ENCODE results near the gene ATP13A2. TPM values are rescaled to one million over a fixed set of nuclear protein-coding genes. Genes with fewer than 3 reads are reported as not detected.

Gene ATP13A2
- total RNA-seq (10 to 100 TPM; 39.4 to 65.5 (median 58.2) TPM), total RNA-seq (21.4 to 79.1 (median 36.9) reads per million in 29 experiments)
- 24.8 TPM for total RNA-seq (2013)

- ATAC-seq (replicated peaks in 1 of 4) (peak; percentile 99 to 100 (median 100)), DNase-seq (peak; percentile 67 to 90 (median 79))
- ChIA-PET POLR2A (no interaction called here), CTCF (no interaction called here)
- Mint-ChIP-seq H3K9me3 (no peaks in the 10 kb centered on the region), H3K27me3 (no peaks in the 10 kb centered on the region), H3K36me3 (no peaks in the 10 kb centered on the region), H3K27ac (peak within 1 kb of the TSS in 1 of 2 donors; percentile 75), H3K4me3 (peak within 1 kb of the TSS; percentile 81 to 83 (median 83)), H3K4me1 (peaks cover 19 to 23% (median 22%) of the 10 kb centered on the region in 3 donors)
- Histone ChIP-seq H3K27ac (ENCODE audit: low read length) (no peak within 1 kb of the TSS), H3K27me3 (replicated peaks in 1 of 2; ENCODE audit: control insufficient read depth in 2 of 2, extremely low read depth in 1 of 2, insufficient read depth in 2 of 2, low read length in 1 of 2) (no peaks in the 10 kb centered on the region), H3K36me3 (ENCODE audit: control insufficient read depth in 2 of 2, extremely low read depth in 1 of 2, insufficient read depth in 1 of 2, low read length in 1 of 2) (peaks cover 0 to 1% of the 10 kb centered on the region in 2 donors), H3K4me3 (ENCODE audit: control insufficient read depth in 1 of 2, extremely low read depth in 1 of 2, low read length in 1 of 2) (peak within 1 kb of the TSS; percentile 74 to 89), H3K4me1 (ENCODE audit: control insufficient read depth in 1 of 2, extremely low read depth in 1 of 2, insufficient read depth in 2 of 2, low read length in 2 of 2) (peaks cover 7 to 24% of the 10 kb centered on the region in 2 experiments), H3K9me3 (no peaks in the 10 kb centered on the region)
- WGBS (ENCODE audit: insufficient coverage) = 2% methylated on average over 93 of the region's 94 CpGs
Observed at GRCh38 chr1:17011439-17012307, at the start of gene ATP13A2. Gene ATP13A2, minus strand, starts transcription at chr1:17011928. Its CDS starts 190 bp downstream, at chr1:17011738.

- Mint-ChIP-seq H3K4me3 (no peak overlapping the region), H3K27me3 (peaks cover 3 to 16% of the 10 kb centered on the region in 2 donors), H3K36me3 (no peaks in the 10 kb centered on the region), H3K9me3 (no peaks in the 10 kb centered on the region), H3K27ac (no peak overlapping the region), H3K4me1 (no peaks in the 10 kb centered on the region)
- Histone ChIP-seq H3K36me3 (ENCODE audit: control insufficient read depth in 2 of 2, extremely low read depth in 1 of 2, insufficient read depth in 1 of 2, low read length in 1 of 2) (no peaks in the 10 kb centered on the region), H3K4me1 (ENCODE audit: control insufficient read depth in 1 of 2, extremely low read depth in 1 of 2, insufficient read depth in 2 of 2, low read length in 2 of 2) (no peaks in the 10 kb centered on the region), H3K27ac (ENCODE audit: low read length) (no peak overlapping the region), H3K4me3 (ENCODE audit: control insufficient read depth in 1 of 2, extremely low read depth in 1 of 2, low read length in 1 of 2) (no peak overlapping the region), H3K27me3 (replicated peaks in 1 of 2; ENCODE audit: control insufficient read depth in 2 of 2, extremely low read depth in 1 of 2, insufficient read depth in 2 of 2, low read length in 1 of 2) (peaks cover 2 to 14% of the 10 kb centered on the region in 2 experiments), H3K9me3 (peaks cover 2% of the 10 kb centered on the region)
- 71% methylated on average over 2 of the region's 3 CpGs for WGBS (ENCODE audit: insufficient coverage)
- no peak for DNase-seq
- POLR2A ChIA-PET = no interaction called here
- no peak for ATAC-seq (replicated peaks in 1 of 4)
- CTCF ChIA-PET = no interaction called here
Observed at GRCh38 chr1:17061486-17061885, 49.8 kb upstream of the ATP13A2 start.

- Mint-ChIP-seq H3K36me3 (no peaks in the 10 kb centered on the region), H3K9me3 (no peaks in the 10 kb centered on the region), H3K27ac (no peak overlapping the region), H3K4me3 (no peak overlapping the region), H3K27me3 (peaks cover 3 to 16% of the 10 kb centered on the region in 2 donors), H3K4me1 (peaks cover 0 to under 1% (median 0%) of the 10 kb centered on the region in 3 donors)
- POLR2A ChIA-PET = interaction anchor here in 1 of 2 donors (0.6 to 1.0 kb wide), 2 partner anchors 14 to 253 kb away, joined by 3 to 9 read pairs; no protein-coding TSS in a partner anchor
- CTCF ChIA-PET = no interaction called here
- no peak overlapping the region for H3K27ac ChIP-seq (ENCODE audit: low read length)
- WGBS (ENCODE audit: insufficient coverage) = 78% methylated on average over 9 of the region's 11 CpGs
- no peaks in the 10 kb centered on the region for H3K36me3 ChIP-seq (ENCODE audit: control insufficient read depth in 2 of 2, extremely low read depth in 1 of 2, insufficient read depth in 1 of 2, low read length in 1 of 2)
- peaks cover 2 to 6% of the 10 kb centered on the region in 2 experiments for H3K27me3 ChIP-seq (replicated peaks in 1 of 2; ENCODE audit: control insufficient read depth in 2 of 2, extremely low read depth in 1 of 2, insufficient read depth in 2 of 2, low read length in 1 of 2)
- peaks cover 2% of the 10 kb centered on the region for H3K9me3 ChIP-seq
- ATAC-seq (replicated peaks in 1 of 4) = no peak
- no peaks in the 10 kb centered on the region for H3K4me1 ChIP-seq (ENCODE audit: control insufficient read depth in 1 of 2, extremely low read depth in 1 of 2, insufficient read depth in 2 of 2, low read length in 2 of 2)
- no peak overlapping the region for H3K4me3 ChIP-seq (ENCODE audit: control insufficient read depth in 1 of 2, extremely low read depth in 1 of 2, low read length in 1 of 2)
- DNase-seq = no peak
Observed at GRCh38 chr1:17060306-17060749, 48.6 kb upstream of the ATP13A2 start.

GRCh38 chr1:17059391-17060305 is 47.9 kb upstream of the ATP13A2 start:
- Mint-ChIP-seq H3K9me3 (no peaks in the 10 kb centered on the region), H3K4me1 (peaks cover 0 to 2% (median 0%) of the 10 kb centered on the region in 3 donors), H3K27me3 (peaks cover 3 to 16% of the 10 kb centered on the region in 2 donors), H3K27ac (no peak overlapping the region), H3K36me3 (no peaks in the 10 kb centered on the region), H3K4me3 (no peak overlapping the region)
- ATAC-seq (replicated peaks in 1 of 4) (peak; percentile 43 to 73 (median 70)), DNase-seq (peak in 20 of 35 experiments; percentile 3 to 46 (median 16))
- Histone ChIP-seq H3K4me3 (ENCODE audit: control insufficient read depth in 1 of 2, extremely low read depth in 1 of 2, low read length in 1 of 2) (no peak overlapping the region), H3K36me3 (ENCODE audit: control insufficient read depth in 2 of 2, extremely low read depth in 1 of 2, insufficient read depth in 1 of 2, low read length in 1 of 2) (no peaks in the 10 kb centered on the region), H3K9me3 (no peaks in the 10 kb centered on the region), H3K27ac (ENCODE audit: low read length) (no peak overlapping the region), H3K27me3 (replicated peaks in 1 of 2; ENCODE audit: control insufficient read depth in 2 of 2, extremely low read depth in 1 of 2, insufficient read depth in 2 of 2, low read length in 1 of 2) (peaks cover 2 to 6% of the 10 kb centered on the region in 2 experiments), H3K4me1 (ENCODE audit: control insufficient read depth in 1 of 2, extremely low read depth in 1 of 2, insufficient read depth in 2 of 2, low read length in 2 of 2) (peaks cover 0 to under 1% of the 10 kb centered on the region in 2 experiments)
- ChIA-PET POLR2A (no interaction called here), CTCF (no interaction called here)
- WGBS (ENCODE audit: insufficient coverage) = 20% methylated on average over 7 of the region's 12 CpGs

GRCh38 chr1:17056551-17056950 is 44.8 kb upstream of the ATP13A2 start:
- H3K27ac Mint-ChIP-seq = peak overlapping the region in 1 of 2 donors; percentile 4
- peak overlapping the region in 1 of 3 donors; percentile 21 for H3K4me3 Mint-ChIP-seq

GRCh38 chr1:17055801-17056200 is 44.1 kb upstream of the ATP13A2 start:
- H3K9me3 Mint-ChIP-seq = no peaks in the 10 kb centered on the region
- H3K27ac ChIP-seq (ENCODE audit: low read length) = no peak overlapping the region
- H3K36me3 ChIP-seq (ENCODE audit: control insufficient read depth in 2 of 2, extremely low read depth in 1 of 2, insufficient read depth in 1 of 2, low read length in 1 of 2) = peaks cover 0 to 4% of the 10 kb centered on the region in 2 donors
- ATAC-seq (replicated peaks in 1 of 4) = no peak
- peak overlapping the region in 2 of 3 donors; percentile 55 to 91 for H3K4me3 Mint-ChIP-seq
- H3K36me3 Mint-ChIP-seq = no peaks in the 10 kb centered on the region
- H3K27me3 ChIP-seq (replicated peaks in 1 of 2; ENCODE audit: control insufficient read depth in 2 of 2, extremely low read depth in 1 of 2, insufficient read depth in 2 of 2, low read length in 1 of 2) = peaks cover 2 to 6% of the 10 kb centered on the region in 2 experiments
- WGBS (ENCODE audit: insufficient coverage) = no CpG with 5 or more reads among the region's 7 CpGs
- peaks cover 3 to 7% of the 10 kb centered on the region in 2 donors for H3K27me3 Mint-ChIP-seq
- H3K4me1 Mint-ChIP-seq = peaks cover 29 to 33% (median 30%) of the 10 kb centered on the region in 3 donors
- ChIA-PET POLR2A (interaction anchor here in 1 of 2 donors (0.6 kb wide), 1 partner anchor 37 kb away, joined by 3 read pairs; no protein-coding TSS in a partner anchor), CTCF (no interaction called here)
- no peak for DNase-seq
- H3K27ac Mint-ChIP-seq = no peak overlapping the region
- no peaks in the 10 kb centered on the region for H3K9me3 ChIP-seq
- no peak overlapping the region for H3K4me3 ChIP-seq (ENCODE audit: control insufficient read depth in 1 of 2, extremely low read depth in 1 of 2, low read length in 1 of 2)
- peaks cover 15% of the 10 kb centered on the region in 2 experiments for H3K4me1 ChIP-seq (ENCODE audit: control insufficient read depth in 1 of 2, extremely low read depth in 1 of 2, insufficient read depth in 2 of 2, low read length in 2 of 2)

More at GRCh38 chr1:17056551-17056950, 44.8 kb upstream of the ATP13A2 start:
- Histone ChIP-seq H3K27me3 (replicated peaks in 1 of 2; ENCODE audit: control insufficient read depth in 2 of 2, extremely low read depth in 1 of 2, insufficient read depth in 2 of 2, low read length in 1 of 2) (peaks cover 2 to 6% of the 10 kb centered on the region in 2 experiments), H3K4me3 (ENCODE audit: control insufficient read depth in 1 of 2, extremely low read depth in 1 of 2, low read length in 1 of 2) (no peak overlapping the region), H3K9me3 (no peaks in the 10 kb centered on the region), H3K36me3 (ENCODE audit: control insufficient read depth in 2 of 2, extremely low read depth in 1 of 2, insufficient read depth in 1 of 2, low read length in 1 of 2) (no peaks in the 10 kb centered on the region), H3K4me1 (ENCODE audit: control insufficient read depth in 1 of 2, extremely low read depth in 1 of 2, insufficient read depth in 2 of 2, low read length in 2 of 2) (peaks cover 15% of the 10 kb centered on the region in 2 experiments), H3K27ac (ENCODE audit: low read length) (no peak overlapping the region)
- ATAC-seq (replicated peaks in 1 of 4) (no peak), DNase-seq (no peak)
- 89% methylated on average over 3 of the region's 4 CpGs for WGBS (ENCODE audit: insufficient coverage)
- Mint-ChIP-seq H3K36me3 (no peaks in the 10 kb centered on the region), H3K9me3 (no peaks in the 10 kb centered on the region), H3K4me1 (peaks cover 22 to 26% (median 22%) of the 10 kb centered on the region in 3 donors), H3K27me3 (peaks cover 3 to 10% of the 10 kb centered on the region in 2 donors)
- CTCF ChIA-PET = no interaction called here
- POLR2A ChIA-PET = no interaction called here

Measured in T-cell (primary cell).